ENCODE results near the gene ZNF646.

The ZNF646 gene

GRCh38 chr16:31086629-31086906, 12.3 kb downstream of the ZNF646 start:
- H4K20me1 ChIP-seq (ENCODE audit: insufficient read depth, low read length) = no peaks in the 10 kb centered on the region; the same call in 1 of the 2 replicates
- H2AFZ ChIP-seq (ENCODE audit: low read depth, low read length) = no peak overlapping the region
- no peak overlapping the region for H3K27ac ChIP-seq (ENCODE audit: low read length)
- H3K4me2 ChIP-seq (ENCODE audit: low read length) = no peak overlapping the region
- no peaks in the 10 kb centered on the region for H3K27me3 ChIP-seq (ENCODE audit: low read depth, low read length)
- H3K79me2 ChIP-seq (ENCODE audit: low read length) = peaks cover 13% of the 10 kb centered on the region; the same call in 1 of the 2 replicates
- no peak overlapping the region for H3K4me3 ChIP-seq (ENCODE audit: low read length)
- no peaks in the 10 kb centered on the region for H3K9me3 ChIP-seq (ENCODE audit: insufficient read depth, low read length)
- TF ChIP-seq, protein P1, sequence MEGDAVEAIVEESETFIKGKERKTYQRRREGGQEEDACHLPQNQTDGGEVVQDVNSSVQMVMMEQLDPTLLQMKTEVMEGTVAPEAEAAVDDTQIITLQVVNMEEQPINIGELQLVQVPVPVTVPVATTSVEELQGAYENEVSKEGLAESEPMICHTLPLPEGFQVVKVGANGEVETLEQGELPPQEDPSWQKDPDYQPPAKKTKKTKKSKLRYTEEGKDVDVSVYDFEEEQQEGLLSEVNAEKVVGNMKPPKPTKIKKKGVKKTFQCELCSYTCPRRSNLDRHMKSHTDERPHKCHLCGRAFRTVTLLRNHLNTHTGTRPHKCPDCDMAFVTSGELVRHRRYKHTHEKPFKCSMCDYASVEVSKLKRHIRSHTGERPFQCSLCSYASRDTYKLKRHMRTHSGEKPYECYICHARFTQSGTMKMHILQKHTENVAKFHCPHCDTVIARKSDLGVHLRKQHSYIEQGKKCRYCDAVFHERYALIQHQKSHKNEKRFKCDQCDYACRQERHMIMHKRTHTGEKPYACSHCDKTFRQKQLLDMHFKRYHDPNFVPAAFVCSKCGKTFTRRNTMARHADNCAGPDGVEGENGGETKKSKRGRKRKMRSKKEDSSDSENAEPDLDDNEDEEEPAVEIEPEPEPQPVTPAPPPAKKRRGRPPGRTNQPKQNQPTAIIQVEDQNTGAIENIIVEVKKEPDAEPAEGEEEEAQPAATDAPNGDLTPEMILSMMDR (IDR thresholded peaks at IDR 0.05; ENCODE audit: low read depth, low read length) = no peak
- TF ChIP-seq EZH2phosphoT487 (IDR thresholded peaks at IDR 0.05; ENCODE audit: low read depth) = no peak
- no peaks in the 10 kb centered on the region for H3K4me1 ChIP-seq (ENCODE audit: low read length)
- peaks cover 18% of the 10 kb centered on the region for H3K36me3 ChIP-seq (replicated peaks; ENCODE audit: low read depth, low read length)
- H3K9ac ChIP-seq (ENCODE audit: low read length) = no peak overlapping the region

- Histone ChIP-seq H3K4me1 (ENCODE audit: low read length) (no peaks in the 10 kb centered on the region), H3K79me2 (ENCODE audit: low read length) (peaks cover 18% of the 10 kb centered on the region; the same call in 1 of the 2 replicates), H3K4me2 (ENCODE audit: low read length) (no peak overlapping the region), H3K9ac (ENCODE audit: low read length) (no peak overlapping the region), H3K27me3 (ENCODE audit: low read depth, low read length) (no peaks in the 10 kb centered on the region), H3K27ac (ENCODE audit: low read length) (no peak overlapping the region), H3K4me3 (ENCODE audit: low read length) (no peak overlapping the region), H2AFZ (ENCODE audit: low read depth, low read length) (no peak overlapping the region), H3K36me3 (replicated peaks; ENCODE audit: low read depth, low read length) (peaks cover 14% of the 10 kb centered on the region), H3K9me3 (ENCODE audit: insufficient read depth, low read length) (no peaks in the 10 kb centered on the region), H4K20me1 (ENCODE audit: insufficient read depth, low read length) (no peaks in the 10 kb centered on the region; the same call in 1 of the 2 replicates)
- no peak for TF ChIP-seq EZH2phosphoT487 (IDR thresholded peaks at IDR 0.05; ENCODE audit: low read depth)
- TF ChIP-seq, protein P1 (IDR thresholded peaks at IDR 0.05; ENCODE audit: low read depth, low read length) = no peak
Observed at GRCh38 chr16:31087481-31087880, 13.3 kb downstream of the ZNF646 start.

DNA sequence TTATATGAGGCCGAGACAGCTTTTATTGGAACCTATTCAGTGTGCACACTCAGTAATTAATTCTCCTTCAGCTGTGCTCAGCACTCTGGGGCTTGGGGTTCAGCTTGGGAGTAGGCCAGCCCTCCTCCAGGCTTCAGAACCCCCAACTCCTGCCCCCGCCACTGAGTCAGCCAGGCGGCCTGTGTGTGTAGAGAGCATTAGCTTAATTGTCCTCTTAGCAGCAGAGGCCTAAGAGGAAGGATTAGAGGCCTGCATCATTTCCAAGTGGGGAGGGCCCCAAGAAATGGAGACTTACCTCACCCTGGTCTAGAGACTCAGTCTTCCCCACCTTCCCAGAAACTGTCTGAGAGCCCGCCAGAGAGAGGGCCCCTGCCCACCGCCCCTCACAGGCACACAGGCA, 13.7 kb downstream of the ZNF646 start:
- Histone ChIP-seq H3K4me2 (ENCODE audit: low read length) (no peak overlapping the region), H3K4me1 (ENCODE audit: low read length) (no peaks in the 10 kb centered on the region), H3K4me3 (ENCODE audit: low read length) (no peak overlapping the region), H3K9ac (ENCODE audit: low read length) (no peak overlapping the region), H3K36me3 (replicated peaks; ENCODE audit: low read depth, low read length) (peaks cover 13% of the 10 kb centered on the region), H2AFZ (ENCODE audit: low read depth, low read length) (no peak overlapping the region), H4K20me1 (ENCODE audit: insufficient read depth, low read length) (peaks cover 4% of the 10 kb centered on the region; the same call in 1 of the 2 replicates), H3K79me2 (ENCODE audit: low read length) (peaks cover 23% of the 10 kb centered on the region), H3K27ac (ENCODE audit: low read length) (no peak overlapping the region), H3K27me3 (ENCODE audit: low read depth, low read length) (no peaks in the 10 kb centered on the region), H3K9me3 (ENCODE audit: insufficient read depth, low read length) (no peaks in the 10 kb centered on the region)
- TF ChIP-seq, protein P1 (IDR thresholded peaks at IDR 0.05; ENCODE audit: low read depth, low read length) = no peak
- no peak for TF ChIP-seq EZH2phosphoT487 (IDR thresholded peaks at IDR 0.05; ENCODE audit: low read depth)

DNA sequence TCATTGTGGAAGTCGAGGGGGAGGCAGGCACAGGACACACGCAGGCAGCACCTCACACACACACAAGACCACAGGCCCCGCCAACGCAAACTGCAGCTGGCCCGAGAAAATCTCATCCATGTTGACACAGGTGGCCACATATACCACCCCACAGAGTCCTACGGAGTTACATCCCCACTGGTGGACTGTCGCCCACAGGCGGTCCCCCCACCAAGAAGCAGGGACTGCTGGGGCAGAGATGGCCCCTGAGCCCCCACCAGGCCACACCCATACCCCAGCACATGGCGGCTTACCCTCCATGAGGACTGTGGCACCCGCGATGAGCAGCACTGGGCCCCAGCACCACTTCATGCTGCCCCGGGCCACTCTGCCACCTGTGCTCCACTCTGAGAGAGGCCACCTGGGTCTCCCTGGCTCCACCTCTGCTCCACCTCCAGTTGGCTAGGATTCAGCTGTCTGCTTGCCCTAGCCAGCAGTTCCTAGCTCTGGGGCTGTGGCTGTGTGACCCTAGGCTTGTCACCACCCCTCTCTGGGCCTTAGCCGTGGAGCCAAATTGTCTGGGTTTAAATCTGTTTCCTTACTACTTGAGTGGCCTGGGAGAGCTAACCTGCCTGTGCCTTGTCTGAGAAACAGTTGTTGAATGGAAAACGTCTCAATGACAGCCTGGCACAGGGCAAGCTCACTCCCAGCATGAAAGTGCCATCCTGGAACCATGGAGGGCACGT, 14.4 kb downstream of the ZNF646 start, which contains the start of gene PRSS53:
Gene PRSS53, minus strand, starts transcription at position 485 of the 725 bp plus-strand sequence. Its CDS starts 134 bp downstream, at position 351.
- no peak within 1 kb of the TSS for H2AFZ ChIP-seq (ENCODE audit: low read depth, low read length)
- H3K79me2 ChIP-seq (ENCODE audit: low read length) = peaks cover 28% of the 10 kb centered on the region
- no peak within 1 kb of the TSS for H3K27ac ChIP-seq (ENCODE audit: low read length)
- no peaks in the 10 kb centered on the region for H3K9me3 ChIP-seq (ENCODE audit: insufficient read depth, low read length)
- peaks cover 4% of the 10 kb centered on the region for H3K4me1 ChIP-seq (ENCODE audit: low read length)
- no peak within 1 kb of the TSS for H3K9ac ChIP-seq (ENCODE audit: low read length)
- no peak within 1 kb of the TSS for H3K4me2 ChIP-seq (ENCODE audit: low read length)
- no peak for TF ChIP-seq EZH2phosphoT487 (IDR thresholded peaks at IDR 0.05; ENCODE audit: low read depth)
- TF ChIP-seq, protein P1 (IDR thresholded peaks at IDR 0.05; ENCODE audit: low read depth, low read length) = no peak
- peaks cover 4% of the 10 kb centered on the region; the same call in 1 of the 2 replicates for H4K20me1 ChIP-seq (ENCODE audit: insufficient read depth, low read length)
- H3K36me3 ChIP-seq (replicated peaks; ENCODE audit: low read depth, low read length) = peaks cover 13% of the 10 kb centered on the region
- no peak within 1 kb of the TSS for H3K4me3 ChIP-seq (ENCODE audit: low read length)
- H3K27me3 ChIP-seq (ENCODE audit: low read depth, low read length) = no peaks in the 10 kb centered on the region

Data from OCI-LY3 (cell line).